HCT116 (cell line): Measurements from ENCODE around the gene EPHX1.

ENCODE experiments used
- CEBPB ChIP-seq: IDR thresholded peaks from 2 replicates; pipeline ENCODE4 v1.6.1; 2012; ENCODE audit warnings: low read depth
- POLR2A ChIP-seq: IDR thresholded peaks from 2 replicates; pipeline ENCODE4 v1.7.0; 2011; ENCODE audit warnings: borderline replicate concordance; ENCODE audit not compliant: insufficient read depth, insufficient read length; ENCODE audit errors: extremely low read depth
- REST ChIP-seq: IDR thresholded peaks from 2 replicates; pipeline ENCODE4 v1.6.1; 2012; ENCODE audit warnings: low read depth

GRCh38 chr1:225777058-225777582, 32.8 kb upstream of the EPHX1 start:
- TF ChIP-seq POLR2A (no peak), CEBPB (no peak), REST (no peak)
